Left lobe of liver (tissue), 2 donors: ENCODE measurements around the gene RCAN2. TPM values are rescaled to one million over a fixed set of nuclear protein-coding genes. Genes with fewer than 3 reads are reported as not detected.

Experiments
- ATAC-seq: fragments of 200-7000 bp; cut with Tn5 transposase; one replicate; pipeline ENCODE4 v1.9.1; 2020; ENCODE audit warnings: mild to moderate bottlenecking, moderate library complexity
- DNase-seq: peaks from one replicate; pipeline ENCODE4 v3.0.0-alpha.2; 2020; ENCODE audit warnings: low spot score
- total RNA-seq: library from RNA; stranded (reverse); gene quantifications from one replicate; pipeline ENCODE4 v1.2.1, GENCODE V29; 2021
- donor health status: DM: no; HTN: no; CAD: no; lungs with moderate emphysema.
- donor health status: DM: no; HTN: yes; CAD: no.

The RCAN2 gene
- total RNA-seq, 1 donor from 2014 or later: 1.2 TPM

- ATAC-seq: no peak
Observed at GRCh38 chr6:46175976-46176375, 315.3 kb downstream of the RCAN2 start.

GRCh38 chr6:46175446-46175845 is 315.8 kb downstream of the RCAN2 start:
- ATAC-seq: no peak
- DNase-seq: no peak

More at GRCh38 chr6:46175976-46176375, 315.3 kb downstream of the RCAN2 start:
- DNase-seq: no peak

GRCh38 chr6:46174904-46175303 is 316.3 kb downstream of the RCAN2 start:
- DNase-seq (no peak), ATAC-seq (no peak)

DNA sequence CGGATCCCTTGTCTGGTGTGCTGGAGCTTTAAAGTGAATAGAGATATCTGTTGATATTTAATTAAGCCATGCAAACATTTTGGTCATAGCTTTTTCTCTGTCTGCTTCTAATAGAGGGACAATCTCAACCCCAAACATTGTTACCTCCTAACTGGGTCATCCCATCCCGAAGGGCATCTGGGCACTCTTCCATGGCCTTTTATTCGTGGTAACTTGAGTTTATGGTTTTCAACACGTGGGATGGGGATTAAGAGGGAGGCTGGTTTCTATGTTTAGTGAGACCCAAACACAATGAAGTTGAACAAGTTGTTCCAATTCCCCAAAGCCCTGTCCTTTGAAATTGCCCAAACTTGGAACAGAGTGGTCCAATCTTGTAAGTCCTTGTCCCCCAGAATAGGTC is 319.1 kb downstream of the RCAN2 start:
- no peak for DNase-seq
- no peak for ATAC-seq

Other genes starting within 250 kb of the RCAN2 start
- gene CYP39A1, start 161.4 kb upstream of the RCAN2 start, total RNA-seq: 35.9 TPM
- 15.1 TPM for gene SLC25A27, start 161.5 kb upstream of the RCAN2 start, total RNA-seq
- 1.1 TPM for gene TDRD6, start 196.4 kb upstream of the RCAN2 start, total RNA-seq
- 1.7 TPM for gene PLA2G7, start 243.9 kb upstream of the RCAN2 start, total RNA-seq